ENCODE measurements around the gene ZNF800. TPM values are rescaled to one million over a fixed set of nuclear protein-coding genes. Genes with fewer than 3 reads are reported as not detected.
A peak's percentile ranks its signal among the peaks of the same experiment; 100 is the strongest.

Gene ZNF800
- polyA plus RNA-seq, 2 donors = 6.1 to 8.3 TPM

GRCh38 chr7:127392182-127392565, 334 bp downstream of the ZNF800 start:
- Histone ChIP-seq H3K9me3 (ENCODE audit: control insufficient read depth in 2 of 2, insufficient read depth in 1 of 2, low read depth in 1 of 2, low read length in 1 of 2) (no peaks in the 10 kb centered on the region), H3K4me3 (ENCODE audit: low read depth in 1 of 2, low read length in 2 of 2) (peak overlapping the region; percentile 73 to 77), H3K27me3 (ENCODE audit: control insufficient read depth in 1 of 2, insufficient read depth in 2 of 2, low read length in 2 of 2) (no peaks in the 10 kb centered on the region), H3K27ac (ENCODE audit: low read depth in 2 of 2, low read length in 1 of 2) (peak overlapping the region; percentile 98 to 99), H3K36me3 (ENCODE audit: control insufficient read depth in 2 of 2, insufficient read depth in 2 of 2, low read length in 1 of 2) (peaks cover 0 to 4% of the 10 kb centered on the region in 2 donors), H3K4me1 (ENCODE audit: control insufficient read depth in 2 of 2, insufficient read depth in 2 of 2, low read length in 1 of 2) (no peaks in the 10 kb centered on the region)
- WGBS, 2 donors = 0% methylated on average over 46 to 48 of the region's 48 CpGs

GRCh38 chr7:127391591-127392181, 822 bp downstream of the ZNF800 start:
- WGBS, 2 donors = 1% methylated on average over 64 to 66 of the region's 66 CpGs
- Histone ChIP-seq H3K27me3 (ENCODE audit: control insufficient read depth in 1 of 2, insufficient read depth in 2 of 2, low read length in 2 of 2) (no peaks in the 10 kb centered on the region), H3K4me3 (ENCODE audit: low read depth in 1 of 2, low read length in 2 of 2) (peak overlapping the region; percentile 73 to 77), H3K9me3 (ENCODE audit: control insufficient read depth in 2 of 2, insufficient read depth in 1 of 2, low read depth in 1 of 2, low read length in 1 of 2) (no peaks in the 10 kb centered on the region), H3K36me3 (ENCODE audit: control insufficient read depth in 2 of 2, insufficient read depth in 2 of 2, low read length in 1 of 2) (peaks cover 0 to 5% of the 10 kb centered on the region in 2 donors), H3K27ac (ENCODE audit: low read depth in 2 of 2, low read length in 1 of 2) (peak overlapping the region; percentile 98 to 99), H3K4me1 (ENCODE audit: control insufficient read depth in 2 of 2, insufficient read depth in 2 of 2, low read length in 1 of 2) (no peaks in the 10 kb centered on the region)

GRCh38 chr7:127390817-127391590, 1.5 kb downstream of the ZNF800 start:
- H3K9me3 ChIP-seq (ENCODE audit: control insufficient read depth in 2 of 2, insufficient read depth in 1 of 2, low read depth in 1 of 2, low read length in 1 of 2) = no peaks in the 10 kb centered on the region
- H3K27ac ChIP-seq (ENCODE audit: low read depth in 2 of 2, low read length in 1 of 2) = peak overlapping the region; percentile 98 to 99
- 48% methylated on average over 9 of the region's 9 CpGs for whole genome bisulfite sequencing, 2 donors
- peak overlapping the region; percentile 73 to 77 for H3K4me3 ChIP-seq (ENCODE audit: low read depth in 1 of 2, low read length in 2 of 2)
- no peaks in the 10 kb centered on the region for H3K27me3 ChIP-seq (ENCODE audit: control insufficient read depth in 1 of 2, insufficient read depth in 2 of 2, low read length in 2 of 2)
- H3K4me1 ChIP-seq (ENCODE audit: control insufficient read depth in 2 of 2, insufficient read depth in 2 of 2, low read length in 1 of 2) = no peaks in the 10 kb centered on the region
- peaks cover 0 to 5% of the 10 kb centered on the region in 2 donors for H3K36me3 ChIP-seq (ENCODE audit: control insufficient read depth in 2 of 2, insufficient read depth in 2 of 2, low read length in 1 of 2)

GRCh38 chr7:127390186-127390816, 2.2 kb downstream of the ZNF800 start:
- 77 to 84% methylated on average over 2 of the region's 2 CpGs for WGBS, 2 donors
- no peaks in the 10 kb centered on the region for H3K9me3 ChIP-seq (ENCODE audit: control insufficient read depth in 2 of 2, insufficient read depth in 1 of 2, low read depth in 1 of 2, low read length in 1 of 2)

GRCh38 chr7:127389321-127389720, 3.2 kb downstream of the ZNF800 start:
- no peaks in the 10 kb centered on the region for H3K27me3 ChIP-seq (ENCODE audit: control insufficient read depth in 1 of 2, insufficient read depth in 2 of 2, low read length in 2 of 2)
- H3K36me3 ChIP-seq (ENCODE audit: control insufficient read depth in 2 of 2, insufficient read depth in 2 of 2, low read length in 1 of 2) = peaks cover 0 to 5% of the 10 kb centered on the region in 2 donors
- no peaks in the 10 kb centered on the region for H3K9me3 ChIP-seq (ENCODE audit: control insufficient read depth in 2 of 2, insufficient read depth in 1 of 2, low read depth in 1 of 2, low read length in 1 of 2)
- 87 to 89% methylated on average over 1 of the region's 1 CpG for WGBS, 2 donors
- H3K4me3 ChIP-seq (ENCODE audit: low read depth in 1 of 2, low read length in 2 of 2) = no peak overlapping the region
- no peak overlapping the region for H3K27ac ChIP-seq (ENCODE audit: low read depth in 2 of 2, low read length in 1 of 2)
- H3K4me1 ChIP-seq (ENCODE audit: control insufficient read depth in 2 of 2, insufficient read depth in 2 of 2, low read length in 1 of 2) = no peaks in the 10 kb centered on the region

More at GRCh38 chr7:127390186-127390816, 2.2 kb downstream of the ZNF800 start:
- Histone ChIP-seq H3K4me3 (ENCODE audit: low read depth in 1 of 2, low read length in 2 of 2) (no peak overlapping the region), H3K36me3 (ENCODE audit: control insufficient read depth in 2 of 2, insufficient read depth in 2 of 2, low read length in 1 of 2) (peaks cover 0 to 5% of the 10 kb centered on the region in 2 donors), H3K27me3 (ENCODE audit: control insufficient read depth in 1 of 2, insufficient read depth in 2 of 2, low read length in 2 of 2) (no peaks in the 10 kb centered on the region), H3K4me1 (ENCODE audit: control insufficient read depth in 2 of 2, insufficient read depth in 2 of 2, low read length in 1 of 2) (no peaks in the 10 kb centered on the region), H3K27ac (ENCODE audit: low read depth in 2 of 2, low read length in 1 of 2) (no peak overlapping the region)

- H3K36me3 ChIP-seq (ENCODE audit: control insufficient read depth in 2 of 2, insufficient read depth in 2 of 2, low read length in 1 of 2) = peaks cover 0 to 5% of the 10 kb centered on the region in 2 donors
- no peaks in the 10 kb centered on the region for H3K4me1 ChIP-seq (ENCODE audit: control insufficient read depth in 2 of 2, insufficient read depth in 2 of 2, low read length in 1 of 2)
- no peak overlapping the region for H3K4me3 ChIP-seq (ENCODE audit: low read depth in 1 of 2, low read length in 2 of 2)
- no peaks in the 10 kb centered on the region for H3K9me3 ChIP-seq (ENCODE audit: control insufficient read depth in 2 of 2, insufficient read depth in 1 of 2, low read depth in 1 of 2, low read length in 1 of 2)
- 94 to 98% methylated on average over 2 of the region's 2 CpGs for WGBS, 2 donors
- no peak overlapping the region for H3K27ac ChIP-seq (ENCODE audit: low read depth in 2 of 2, low read length in 1 of 2)
- no peaks in the 10 kb centered on the region for H3K27me3 ChIP-seq (ENCODE audit: control insufficient read depth in 1 of 2, insufficient read depth in 2 of 2, low read length in 2 of 2)
Measured at GRCh38 chr7:127387974-127388373, 4.5 kb downstream of the ZNF800 start.

GRCh38 chr7:127383123-127383835, 9.2 kb downstream of the ZNF800 start:
- Histone ChIP-seq H3K4me3 (ENCODE audit: low read depth in 1 of 2, low read length in 2 of 2) (no peak overlapping the region), H3K27ac (ENCODE audit: low read depth in 2 of 2, low read length in 1 of 2) (no peak overlapping the region), H3K36me3 (ENCODE audit: control insufficient read depth in 2 of 2, insufficient read depth in 2 of 2, low read length in 1 of 2) (peaks cover 0 to 7% of the 10 kb centered on the region in 2 donors), H3K4me1 (ENCODE audit: control insufficient read depth in 2 of 2, insufficient read depth in 2 of 2, low read length in 1 of 2) (no peaks in the 10 kb centered on the region), H3K27me3 (ENCODE audit: control insufficient read depth in 1 of 2, insufficient read depth in 2 of 2, low read length in 2 of 2) (no peaks in the 10 kb centered on the region), H3K9me3 (ENCODE audit: control insufficient read depth in 2 of 2, insufficient read depth in 1 of 2, low read depth in 1 of 2, low read length in 1 of 2) (no peaks in the 10 kb centered on the region)
- 33 to 43% methylated on average over 1 of the region's 1 CpG for WGBS, 2 donors

- Histone ChIP-seq H3K27ac (ENCODE audit: low read depth in 2 of 2, low read length in 1 of 2) (no peak overlapping the region), H3K36me3 (ENCODE audit: control insufficient read depth in 2 of 2, insufficient read depth in 2 of 2, low read length in 1 of 2) (peaks cover 0 to 6% of the 10 kb centered on the region in 2 donors), H3K27me3 (ENCODE audit: control insufficient read depth in 1 of 2, insufficient read depth in 2 of 2, low read length in 2 of 2) (no peaks in the 10 kb centered on the region), H3K4me3 (ENCODE audit: low read depth in 1 of 2, low read length in 2 of 2) (no peak overlapping the region), H3K9me3 (ENCODE audit: control insufficient read depth in 2 of 2, insufficient read depth in 1 of 2, low read depth in 1 of 2, low read length in 1 of 2) (no peaks in the 10 kb centered on the region), H3K4me1 (ENCODE audit: control insufficient read depth in 2 of 2, insufficient read depth in 2 of 2, low read length in 1 of 2) (no peaks in the 10 kb centered on the region)
- 46 to 72% methylated on average over 2 of the region's 2 CpGs for WGBS, 2 donors
Measured at GRCh38 chr7:127382301-127383085, 10.0 kb downstream of the ZNF800 start.

GRCh38 chr7:127380479-127380878, 12.0 kb downstream of the ZNF800 start:
- Histone ChIP-seq H3K9me3 (ENCODE audit: control insufficient read depth in 2 of 2, insufficient read depth in 1 of 2, low read depth in 1 of 2, low read length in 1 of 2) (no peaks in the 10 kb centered on the region), H3K36me3 (ENCODE audit: control insufficient read depth in 2 of 2, insufficient read depth in 2 of 2, low read length in 1 of 2) (peaks cover 0 to 2% of the 10 kb centered on the region in 2 donors), H3K27ac (ENCODE audit: low read depth in 2 of 2, low read length in 1 of 2) (no peak overlapping the region), H3K4me3 (ENCODE audit: low read depth in 1 of 2, low read length in 2 of 2) (no peak overlapping the region), H3K27me3 (ENCODE audit: control insufficient read depth in 1 of 2, insufficient read depth in 2 of 2, low read length in 2 of 2) (no peaks in the 10 kb centered on the region), H3K4me1 (ENCODE audit: control insufficient read depth in 2 of 2, insufficient read depth in 2 of 2, low read length in 1 of 2) (no peaks in the 10 kb centered on the region)

All from esophagus (tissue), 2 donors.